ENCODE measurements around the gene CLPSL2.

The CLPSL2 gene

GRCh38 chr6:35777356-35778102 lies 1.1 kb downstream of the CLPSL2 start:
- H3K9ac ChIP-seq (ENCODE audit: low read length), result no peak overlapping the region
- H3K9me3 ChIP-seq (ENCODE audit: low read length), result no peaks in the 10 kb centered on the region
- no peak overlapping the region for H3K4me3 ChIP-seq (ENCODE audit: low read depth in 1 of 2, low read length in 2 of 2)
- H3K27ac ChIP-seq (ENCODE audit: low read depth, low read length), result no peak overlapping the region
- peaks cover 0 to 27% of the 10 kb centered on the region in 2 donors for H3K27me3 ChIP-seq (ENCODE audit: control insufficient read depth in 1 of 2, insufficient read depth in 2 of 2, low read length in 2 of 2)
- no peaks in the 10 kb centered on the region for H3K4me1 ChIP-seq (ENCODE audit: insufficient read depth, low read length)
- H3K36me3 ChIP-seq (ENCODE audit: insufficient read depth, low read length), result no peaks in the 10 kb centered on the region

- Histone ChIP-seq H3K27me3 (ENCODE audit: control insufficient read depth in 1 of 2, insufficient read depth in 2 of 2, low read length in 2 of 2) (peaks cover 0 to 28% of the 10 kb centered on the region in 2 donors), H3K4me3 (ENCODE audit: low read depth in 1 of 2, low read length in 2 of 2) (no peak overlapping the region), H3K9me3 (ENCODE audit: low read length) (no peaks in the 10 kb centered on the region), H3K27ac (ENCODE audit: low read depth, low read length) (no peak overlapping the region), H3K36me3 (ENCODE audit: insufficient read depth, low read length) (no peaks in the 10 kb centered on the region), H3K4me1 (ENCODE audit: insufficient read depth, low read length) (no peaks in the 10 kb centered on the region), H3K9ac (ENCODE audit: low read length) (no peak overlapping the region)
These were observed 2.0 kb downstream of the CLPSL2 start for GRCh38 chr6:35778437-35778836.

- Histone ChIP-seq H3K27ac (ENCODE audit: low read depth, low read length) (no peak within 1 kb of the TSS), H3K9ac (ENCODE audit: low read length) (no peak within 1 kb of the TSS), H3K9me3 (ENCODE audit: low read length) (no peaks in the 10 kb centered on the region), H3K4me3 (ENCODE audit: low read depth in 1 of 2, low read length in 2 of 2) (no peak within 1 kb of the TSS), H3K36me3 (ENCODE audit: insufficient read depth, low read length) (no peaks in the 10 kb centered on the region), H3K27me3 (ENCODE audit: control insufficient read depth in 1 of 2, insufficient read depth in 2 of 2, low read length in 2 of 2) (peaks cover 0 to 22% of the 10 kb centered on the region in 2 donors), H3K4me1 (ENCODE audit: insufficient read depth, low read length) (no peaks in the 10 kb centered on the region)
These were observed 4.3 kb downstream of the CLPSL2 start, which contains the start of gene CLPSL1 for GRCh38 chr6:35780719-35781118. Gene CLPSL1, plus strand, starts transcription at chr6:35781019. Its CDS starts 92 bp downstream, at chr6:35781111.

GRCh38 chr6:35781290-35781689 lies 4.9 kb downstream of the CLPSL2 start:
- H3K27me3 ChIP-seq (ENCODE audit: control insufficient read depth in 1 of 2, insufficient read depth in 2 of 2, low read length in 2 of 2), result peaks cover 0 to 19% of the 10 kb centered on the region in 2 donors
- no peak overlapping the region for H3K9ac ChIP-seq (ENCODE audit: low read length)
- H3K36me3 ChIP-seq (ENCODE audit: insufficient read depth, low read length), result no peaks in the 10 kb centered on the region
- H3K27ac ChIP-seq (ENCODE audit: low read depth, low read length), result no peak overlapping the region
- no peaks in the 10 kb centered on the region for H3K4me1 ChIP-seq (ENCODE audit: insufficient read depth, low read length)
- no peaks in the 10 kb centered on the region for H3K9me3 ChIP-seq (ENCODE audit: low read length)
- H3K4me3 ChIP-seq (ENCODE audit: low read depth in 1 of 2, low read length in 2 of 2), result no peak overlapping the region

- Histone ChIP-seq H3K27ac (ENCODE audit: low read depth, low read length) (no peak overlapping the region), H3K27me3 (ENCODE audit: control insufficient read depth in 1 of 2, insufficient read depth in 2 of 2, low read length in 2 of 2) (peaks cover 9 to 24% of the 10 kb centered on the region in 2 donors), H3K36me3 (ENCODE audit: insufficient read depth, low read length) (no peaks in the 10 kb centered on the region)
These were observed 6.0 kb downstream of the CLPSL2 start for GRCh38 chr6:35782424-35782823.

GRCh38 chr6:35784200-35784599 lies 7.8 kb downstream of the CLPSL2 start:
- no peaks in the 10 kb centered on the region for H3K4me1 ChIP-seq (ENCODE audit: insufficient read depth, low read length)
- no peaks in the 10 kb centered on the region for H3K36me3 ChIP-seq (ENCODE audit: insufficient read depth, low read length)
- H3K9ac ChIP-seq (ENCODE audit: low read length), result no peak overlapping the region
- no peak overlapping the region for H3K27ac ChIP-seq (ENCODE audit: low read depth, low read length)
- H3K9me3 ChIP-seq (ENCODE audit: low read length), result no peaks in the 10 kb centered on the region
- peaks cover 12 to 31% of the 10 kb centered on the region in 2 donors for H3K27me3 ChIP-seq (ENCODE audit: control insufficient read depth in 1 of 2, insufficient read depth in 2 of 2, low read length in 2 of 2)
- H3K4me3 ChIP-seq (ENCODE audit: low read depth in 1 of 2, low read length in 2 of 2), result no peak overlapping the region

More at GRCh38 chr6:35782424-35782823, 6.0 kb downstream of the CLPSL2 start:
- Histone ChIP-seq H3K9me3 (ENCODE audit: low read length) (no peaks in the 10 kb centered on the region), H3K9ac (ENCODE audit: low read length) (no peak overlapping the region), H3K4me3 (ENCODE audit: low read depth in 1 of 2, low read length in 2 of 2) (no peak overlapping the region), H3K4me1 (ENCODE audit: insufficient read depth, low read length) (no peaks in the 10 kb centered on the region)

- no peak overlapping the region for H3K27ac ChIP-seq (ENCODE audit: low read depth, low read length)
- no peaks in the 10 kb centered on the region for H3K9me3 ChIP-seq (ENCODE audit: low read length)
- H3K4me3 ChIP-seq (ENCODE audit: low read depth in 1 of 2, low read length in 2 of 2), result no peak overlapping the region
- H3K4me1 ChIP-seq (ENCODE audit: insufficient read depth, low read length), result no peaks in the 10 kb centered on the region
- no peak overlapping the region for H3K9ac ChIP-seq (ENCODE audit: low read length)
- H3K27me3 ChIP-seq (ENCODE audit: control insufficient read depth in 1 of 2, insufficient read depth in 2 of 2, low read length in 2 of 2), result peaks cover 12 to 25% of the 10 kb centered on the region in 2 donors
- no peaks in the 10 kb centered on the region for H3K36me3 ChIP-seq (ENCODE audit: insufficient read depth, low read length)
These were observed 9.9 kb downstream of the CLPSL2 start for GRCh38 chr6:35786272-35786671.

GRCh38 chr6:35786810-35787209 lies 10.4 kb downstream of the CLPSL2 start:
- Histone ChIP-seq H3K4me1 (ENCODE audit: insufficient read depth, low read length) (no peaks in the 10 kb centered on the region), H3K9ac (ENCODE audit: low read length) (no peak overlapping the region), H3K27ac (ENCODE audit: low read depth, low read length) (no peak overlapping the region), H3K9me3 (ENCODE audit: low read length) (no peaks in the 10 kb centered on the region), H3K27me3 (ENCODE audit: control insufficient read depth in 1 of 2, insufficient read depth in 2 of 2, low read length in 2 of 2) (peaks cover 12 to 25% of the 10 kb centered on the region in 2 donors), H3K36me3 (ENCODE audit: insufficient read depth, low read length) (no peaks in the 10 kb centered on the region), H3K4me3 (ENCODE audit: low read depth in 1 of 2, low read length in 2 of 2) (no peak overlapping the region)

GRCh38 chr6:35787266-35788218 lies 11.1 kb downstream of the CLPSL2 start:
- Histone ChIP-seq H3K9me3 (ENCODE audit: low read length) (no peaks in the 10 kb centered on the region), H3K27ac (ENCODE audit: low read depth, low read length) (no peak overlapping the region), H3K27me3 (ENCODE audit: control insufficient read depth in 1 of 2, insufficient read depth in 2 of 2, low read length in 2 of 2) (peaks cover 12 to 22% of the 10 kb centered on the region in 2 donors), H3K4me3 (ENCODE audit: low read depth in 1 of 2, low read length in 2 of 2) (no peak overlapping the region), H3K36me3 (ENCODE audit: insufficient read depth, low read length) (no peaks in the 10 kb centered on the region), H3K9ac (ENCODE audit: low read length) (no peak overlapping the region), H3K4me1 (ENCODE audit: insufficient read depth, low read length) (no peaks in the 10 kb centered on the region)

GRCh38 chr6:35788423-35788982 lies 12.1 kb downstream of the CLPSL2 start:
- peaks cover 12 to 21% of the 10 kb centered on the region in 2 donors for H3K27me3 ChIP-seq (ENCODE audit: control insufficient read depth in 1 of 2, insufficient read depth in 2 of 2, low read length in 2 of 2)
- H3K9ac ChIP-seq (ENCODE audit: low read length), result no peak overlapping the region
- no peaks in the 10 kb centered on the region for H3K36me3 ChIP-seq (ENCODE audit: insufficient read depth, low read length)
- no peak overlapping the region for H3K27ac ChIP-seq (ENCODE audit: low read depth, low read length)
- H3K9me3 ChIP-seq (ENCODE audit: low read length), result no peaks in the 10 kb centered on the region
- H3K4me1 ChIP-seq (ENCODE audit: insufficient read depth, low read length), result no peaks in the 10 kb centered on the region
- H3K4me3 ChIP-seq (ENCODE audit: low read depth in 1 of 2, low read length in 2 of 2), result no peak overlapping the region

GRCh38 chr6:35790683-35791082 lies 14.3 kb downstream of the CLPSL2 start:
- Histone ChIP-seq H3K4me3 (ENCODE audit: low read depth in 1 of 2, low read length in 2 of 2) (no peak overlapping the region), H3K36me3 (ENCODE audit: insufficient read depth, low read length) (no peaks in the 10 kb centered on the region), H3K4me1 (ENCODE audit: insufficient read depth, low read length) (no peaks in the 10 kb centered on the region), H3K9me3 (ENCODE audit: low read length) (no peaks in the 10 kb centered on the region), H3K9ac (ENCODE audit: low read length) (no peak overlapping the region), H3K27me3 (ENCODE audit: control insufficient read depth in 1 of 2, insufficient read depth in 2 of 2, low read length in 2 of 2) (peaks cover 12 to 21% of the 10 kb centered on the region in 2 donors), H3K27ac (ENCODE audit: low read depth, low read length) (no peak overlapping the region)
